Gastrocnemius medialis (tissue), 4 donors: ENCODE results near the gene SYT1. TPM values are rescaled to one million over a fixed set of nuclear protein-coding genes. Genes with fewer than 3 reads are reported as not detected.

ENCODE experiments used
- ATAC-seq, 2 donors: fragments of 150-250 bp; one replicate each; pipeline ENCODE4 v1.9.1; 2016
- DNase-seq, 2 donors: peaks; one replicate each; pipeline ENCODE4 v3.0.0-alpha.2; 2019
- H3K27ac ChIP-seq, 4 donors: fragments of 200-600 bp; sonication (generic); 1 replicate in 1 of 4; 2 replicates in 3 of 4; pipeline ENCODE4 v1.5.1; 2016 to 2018; ENCODE audit warnings: mild to moderate bottlenecking in 2 of 4, moderate library complexity in 1 of 4
- H3K27me3 ChIP-seq, 3 donors: fragments of 200-600 bp; sonication (generic) in 2 of 3; 1 replicate in 1 of 3; 2 replicates in 2 of 3; pipeline versions ENCODE4 v1.5.1 to v1.6.0; 2016 to 2019; ENCODE audit warnings: mild to moderate bottlenecking in 1 of 3, moderate library complexity in 1 of 3
- H3K36me3 ChIP-seq, 2 donors: fragments of 200-600 bp; sonication (generic) in 1 of 2; one replicate each; pipeline ENCODE4 v1.5.1; 2017 to 2018
- H3K4me1 ChIP-seq, 2 donors: fragments of 200-600 bp; sonication (generic) in 1 of 2; one replicate each; pipeline ENCODE4 v1.5.1; 2016 to 2017; ENCODE audit warnings: mild to moderate bottlenecking in 2 of 2
- H3K4me3 ChIP-seq, 4 donors: fragments of 200-600 bp; sonication (generic) in 3 of 4; 1 replicate in 1 of 4; 2 replicates in 3 of 4; pipeline ENCODE4 v1.5.1; 2016 to 2019; ENCODE audit warnings: mild to moderate bottlenecking in 2 of 4
- H3K9me3 ChIP-seq, 3 donors: fragments of 200-600 bp; sonication (generic) in 2 of 3; 1 replicate in 1 of 3; 2 replicates in 2 of 3; pipeline ENCODE4 v1.5.1; 2016 to 2019
- CTCF ChIP-seq, 5 experiments: fragments of 450-650 bp in 3 of 5; fragments of 200-600 bp in 2 of 5; sonication (generic) in 2 of 5; IDR thresholded peaks in 4 of 5; conservative IDR thresholded peaks in 1 of 5; 1 replicate in 4 of 5; 2 replicates in 1 of 5; pipeline ENCODE4 v1.5.1; 2016 to 2019; ENCODE audit warnings: antibody characterized with exemption in 5 of 5, mild to moderate bottlenecking in 3 of 5, moderate library complexity in 3 of 5
- POLR2A ChIP-seq, 2 donors: fragments of 450-650 bp; IDR thresholded peaks; one replicate each; pipeline ENCODE4 v1.6.1; 2017; ENCODE audit warnings: antibody characterized with exemption in 2 of 2, mild to moderate bottlenecking in 2 of 2, moderate library complexity in 2 of 2
- in situ Hi-C, 4 donors: fragments of 200-750 bp; cut with MboI; loops; one replicate each; pipeline versions ENCODE4 v1.15.0 to v1.8.0; 2017; ENCODE audit warnings: low sequenced_read_pairs in 4 of 4
- intact Hi-C: fragments of 100-400 bp; cut with DNase I; formaldehyde crosslinking; loops from one replicate; pipeline ENCODE4 v1.15.1; 2023; ENCODE audit warnings: low total_unique reads
- total RNA-seq, 4 donors: library from RNA; depleted of rRNA; stranded (reverse); fragments of >200 nt; gene quantifications; one replicate each; pipeline versions ENCODE4 v1.1.0 to v1.2.3, GENCODE V29; 2016

Gene SYT1
- total RNA-seq, 4 donors from 2014 or later = 0.13 to 0.88 TPM; not detected in 2

GRCh38 chr12:78938341-78939084, 73.9 kb downstream of the SYT1 start:
- in situ Hi-C loops = loop anchor here in 1 of 4 donors (25.0 kb wide), 1 partner anchor 99 kb away; no protein-coding TSS in a partner anchor
- ATAC-seq = no peak
- Histone ChIP-seq H3K27ac (no peak overlapping the region), H3K4me3 (no peak overlapping the region), H3K27me3 (no peaks in the 10 kb centered on the region), H3K4me1 (no peaks in the 10 kb centered on the region), H3K36me3 (no peaks in the 10 kb centered on the region), H3K9me3 (no peaks in the 10 kb centered on the region)
- TF ChIP-seq CTCF (IDR thresholded peaks at IDR 0.05 in 4 of 5, conservative IDR thresholded peaks at IDR 0.05 in 1 of 5) (no peak), POLR2A (IDR thresholded peaks at IDR 0.05) (no peak)
- DNase-seq = no peak
- intact Hi-C loops = no loop called here

GRCh38 chr12:78949532-78949931, 85.0 kb downstream of the SYT1 start:
- Histone ChIP-seq H3K4me3 (no peak overlapping the region), H3K27ac (no peak overlapping the region), H3K4me1 (no peaks in the 10 kb centered on the region), H3K27me3 (no peaks in the 10 kb centered on the region), H3K9me3 (no peaks in the 10 kb centered on the region), H3K36me3 (no peaks in the 10 kb centered on the region)
- in situ Hi-C loops = loop anchor here in 1 of 4 donors (25.0 kb wide), 1 partner anchor 88 kb away; no protein-coding TSS in a partner anchor
- DNase-seq (no peak), ATAC-seq (no peak)
- intact Hi-C loops = no loop called here
- TF ChIP-seq POLR2A (IDR thresholded peaks at IDR 0.05) (no peak), CTCF (IDR thresholded peaks at IDR 0.05 in 4 of 5, conservative IDR thresholded peaks at IDR 0.05 in 1 of 5) (no peak)

GRCh38 chr12:78951803-78952551, 87.4 kb downstream of the SYT1 start:
- in situ Hi-C loops = no loop called here
- Histone ChIP-seq H3K4me3 (no peak overlapping the region), H3K36me3 (no peaks in the 10 kb centered on the region), H3K27ac (no peak overlapping the region), H3K9me3 (no peaks in the 10 kb centered on the region), H3K27me3 (no peaks in the 10 kb centered on the region), H3K4me1 (no peaks in the 10 kb centered on the region)
- DNase-seq (no peak), ATAC-seq (no peak)
- intact Hi-C loops = no loop called here
- TF ChIP-seq CTCF (IDR thresholded peaks at IDR 0.05 in 4 of 5, conservative IDR thresholded peaks at IDR 0.05 in 1 of 5) = no peak
- TF ChIP-seq POLR2A (IDR thresholded peaks at IDR 0.05) = no peak

DNA sequence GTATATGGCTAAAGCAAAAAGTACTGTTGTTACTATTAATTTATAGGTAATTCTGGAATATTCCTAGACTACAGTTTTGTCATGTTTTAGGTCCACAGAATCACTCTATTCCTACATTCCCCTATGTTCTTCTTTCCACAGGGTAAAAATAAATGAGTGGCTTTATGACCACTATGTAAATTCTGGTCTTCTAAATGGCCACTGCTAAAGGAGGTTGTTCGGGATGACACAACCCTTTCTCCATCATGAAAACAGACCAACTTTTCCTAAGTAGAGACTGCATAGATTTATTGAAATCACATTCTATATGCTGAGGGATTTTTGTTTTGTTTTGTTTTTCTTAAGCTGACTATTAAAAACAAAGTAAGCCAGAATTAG, 88.0 kb downstream of the SYT1 start:
- Histone ChIP-seq H3K4me3 (no peak overlapping the region), H3K9me3 (no peaks in the 10 kb centered on the region), H3K36me3 (no peaks in the 10 kb centered on the region), H3K4me1 (no peaks in the 10 kb centered on the region), H3K27ac (no peak overlapping the region), H3K27me3 (no peaks in the 10 kb centered on the region)
- no peak for ATAC-seq
- in situ Hi-C loops (no loop called here), intact Hi-C loops (no loop called here)
- no peak for DNase-seq
- no peak for TF ChIP-seq CTCF (IDR thresholded peaks at IDR 0.05 in 4 of 5, conservative IDR thresholded peaks at IDR 0.05 in 1 of 5)
- TF ChIP-seq POLR2A (IDR thresholded peaks at IDR 0.05) = no peak
